HG02763 (cell line): ENCODE results near the gene CALM3.
A peak's percentile ranks its signal among the peaks of the same experiment; 100 is the strongest.

Source experiments
- ATAC-seq: cut with Tn5 transposase; IDR thresholded peaks from one replicate; pipeline ENCODE4 v1.9.1; 2021; ENCODE audit warnings: mild to moderate bottlenecking, moderate library complexity; ENCODE audit not compliant: unreplicated experiment

Gene CALM3

GRCh38 chr19:46599716-46600373, 1.3 kb upstream of the CALM3 start:
- ATAC-seq, result no peak

DNA sequence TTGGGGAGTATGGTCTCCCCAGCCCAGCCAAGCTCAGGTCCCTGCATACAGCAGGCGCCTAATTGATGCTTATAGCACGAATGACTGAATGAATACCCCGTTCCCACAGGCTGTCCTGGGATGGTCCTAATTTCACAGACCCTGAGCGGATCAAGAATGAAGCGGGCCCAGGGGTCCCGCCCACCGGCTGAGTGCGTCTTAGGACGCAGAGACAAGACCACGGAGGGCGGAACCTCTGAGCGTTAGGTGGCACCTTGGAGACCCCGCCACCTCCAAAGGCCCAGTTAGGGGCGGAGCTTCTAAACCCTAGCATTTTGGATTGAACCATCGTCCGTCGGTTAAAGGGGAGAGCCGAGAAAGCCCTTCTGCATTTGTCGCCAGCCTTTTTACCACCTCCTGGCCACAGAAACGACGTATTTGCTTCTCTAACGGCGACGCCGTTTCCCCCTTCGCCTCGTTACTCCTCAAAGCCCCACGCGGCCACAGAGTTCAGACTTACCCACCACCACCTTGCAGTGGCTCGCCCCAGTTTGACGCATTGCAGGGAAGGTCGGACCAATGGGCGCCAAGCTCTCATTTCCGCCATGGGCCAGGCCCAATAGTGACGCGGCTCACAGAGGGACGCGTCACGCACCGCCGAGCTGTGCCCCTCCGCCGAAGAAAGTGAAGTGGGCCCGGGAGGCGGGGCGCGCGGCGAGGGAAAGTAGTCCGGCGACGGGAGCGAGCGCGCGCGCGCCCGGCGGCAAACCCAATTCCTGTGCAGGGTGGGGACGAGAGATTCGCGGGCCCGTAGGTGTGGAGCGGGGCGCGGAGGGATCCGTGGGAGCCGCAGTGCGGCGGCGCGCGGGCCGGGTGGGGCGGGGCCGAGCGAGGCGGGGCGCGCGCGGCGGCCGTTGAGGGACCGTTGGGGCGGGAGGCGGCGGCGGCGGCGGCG, 479 bp upstream of the CALM3 start:
- peak; percentile 76 for ATAC-seq

- no peak for ATAC-seq
These were observed 1.5 kb downstream of the CALM3 start for GRCh38 chr19:46602392-46603194.

GRCh38 chr19:46603195-46603637, 2.1 kb downstream of the CALM3 start:
- no peak for ATAC-seq

- ATAC-seq, result no peak
These were observed 2.7 kb downstream of the CALM3 start for GRCh38 chr19:46603752-46604231.

- no peak for ATAC-seq
These were observed 3.7 kb downstream of the CALM3 start for GRCh38 chr19:46604781-46605355.

DNA sequence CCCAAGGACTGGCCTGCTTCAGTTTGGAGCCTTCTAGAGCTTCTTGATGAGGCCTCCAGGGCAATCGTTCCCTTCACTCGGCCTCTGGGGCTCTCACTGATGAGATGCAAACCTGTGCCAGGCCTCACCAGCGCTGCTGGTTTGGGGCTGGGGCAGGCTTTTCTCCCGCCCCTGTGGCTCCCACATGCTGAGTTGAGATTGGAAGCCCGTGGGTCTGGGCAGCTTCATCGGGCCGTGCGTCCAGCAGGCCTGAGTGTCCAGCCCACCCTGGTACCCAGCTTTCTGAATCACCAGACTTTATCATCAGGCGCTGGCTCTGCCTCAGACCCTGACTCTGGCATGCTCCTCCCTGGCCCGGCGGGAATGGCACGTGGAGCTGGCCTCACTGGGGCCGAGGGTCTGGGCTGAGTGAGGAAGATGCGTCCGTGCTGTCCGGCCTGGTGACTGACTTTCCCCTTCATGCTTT, 4.3 kb downstream of the CALM3 start:
- ATAC-seq, result no peak

- no peak for ATAC-seq
These were observed 4.9 kb downstream of the CALM3 start for GRCh38 chr19:46606019-46606418.

- ATAC-seq, result no peak
These were observed 5.7 kb downstream of the CALM3 start for GRCh38 chr19:46606681-46607447.

- no peak for ATAC-seq
These were observed 6.3 kb downstream of the CALM3 start for GRCh38 chr19:46607448-46607841.

DNA sequence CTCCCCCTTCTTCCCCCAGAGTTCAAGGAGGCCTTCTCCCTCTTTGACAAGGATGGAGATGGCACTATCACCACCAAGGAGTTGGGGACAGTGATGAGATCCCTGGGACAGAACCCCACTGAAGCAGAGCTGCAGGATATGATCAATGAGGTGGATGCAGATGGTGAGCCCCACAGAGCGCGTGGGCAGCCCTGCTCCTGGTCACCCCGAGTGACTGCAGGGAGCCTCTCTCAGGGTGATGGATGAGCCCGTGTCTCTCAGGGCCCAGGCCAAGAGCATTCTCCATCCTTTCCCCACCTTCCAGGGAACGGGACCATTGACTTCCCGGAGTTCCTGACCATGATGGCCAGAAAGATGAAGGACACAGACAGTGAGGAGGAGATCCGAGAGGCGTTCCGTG, 7.0 kb downstream of the CALM3 start:
- ATAC-seq, result no peak

GRCh38 chr19:46608581-46609345, 7.6 kb downstream of the CALM3 start:
- no peak for ATAC-seq

- no peak for ATAC-seq
These were observed 8.6 kb downstream of the CALM3 start for GRCh38 chr19:46609511-46610412.

- no peak for ATAC-seq
These were observed 9.3 kb downstream of the CALM3 start for GRCh38 chr19:46610413-46610775.

DNA sequence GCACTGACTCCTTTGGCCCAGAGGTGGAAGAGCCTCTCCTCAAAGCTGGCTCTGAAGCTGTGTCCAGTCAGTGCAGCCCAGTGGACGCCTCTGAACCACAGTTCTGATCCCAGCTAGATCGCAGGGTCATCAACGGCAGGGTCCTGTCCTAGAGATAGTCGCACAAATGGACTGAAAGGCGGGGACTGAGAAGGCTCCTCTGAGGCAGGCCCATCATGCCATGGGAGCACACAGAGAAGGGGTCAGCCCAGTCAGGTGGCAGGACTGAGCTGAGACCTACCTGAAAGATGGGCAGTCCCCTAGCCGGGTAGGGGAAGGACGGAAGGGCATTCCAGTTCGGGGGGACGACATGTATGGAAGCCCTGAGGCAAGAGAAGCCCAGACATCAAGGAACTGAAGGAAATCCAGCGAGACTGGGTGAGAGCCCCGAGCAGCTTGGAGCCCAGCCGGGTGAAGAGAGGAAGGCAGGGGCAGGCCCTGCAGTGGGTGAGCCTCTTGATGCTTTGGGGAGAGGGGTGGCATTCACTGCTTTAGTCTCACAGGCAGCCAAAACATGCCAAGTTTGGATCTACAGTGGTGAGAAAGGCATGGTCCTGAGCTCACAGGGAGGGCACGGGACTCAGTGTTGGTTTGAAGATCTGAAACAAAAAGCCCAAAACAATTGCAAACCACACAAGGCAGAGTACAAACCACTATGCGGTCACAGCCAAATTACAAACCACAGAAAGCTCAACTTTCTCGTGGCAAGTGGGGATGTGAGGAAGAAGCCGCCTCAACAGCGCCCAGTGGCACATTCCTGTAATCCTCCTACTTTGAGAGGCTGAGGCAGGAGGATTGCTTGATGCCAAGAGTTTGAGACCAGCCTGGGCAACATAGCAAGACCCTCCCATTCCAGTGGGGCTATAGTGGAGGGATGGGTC, 10.0 kb downstream of the CALM3 start:
- no peak for ATAC-seq

- no peak for ATAC-seq
These were observed 10.6 kb downstream of the CALM3 start for GRCh38 chr19:46611776-46612175.

DNA sequence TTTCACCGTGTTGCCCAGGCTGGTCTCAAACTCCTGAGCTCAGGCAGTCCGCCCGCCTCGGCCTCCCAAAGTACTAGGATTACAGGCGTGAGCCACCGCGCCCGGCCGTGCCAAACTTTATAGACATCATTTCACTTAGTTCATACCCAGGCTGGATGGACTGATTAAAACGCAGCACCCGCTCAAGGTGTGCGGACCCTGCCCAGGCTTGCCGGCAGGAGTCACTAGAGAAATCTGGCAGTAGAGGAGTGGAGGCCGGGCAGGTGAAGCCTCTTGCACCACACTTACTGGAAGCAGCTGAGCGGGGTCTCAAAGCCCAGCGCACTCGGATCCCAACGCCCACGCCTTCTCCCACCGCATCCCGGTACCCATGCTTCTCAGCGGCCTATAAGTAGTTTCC, 12.4 kb downstream of the CALM3 start:
- ATAC-seq, result no peak
